Mesenchymal stem cell (in vitro differentiated cells and primary cell): ENCODE results near the gene TMEM272.

ENCODE experiments used
- DNase-seq: peaks from one replicate; pipeline ENCODE4 v3.0.0-alpha.2; 2013
- H2AFZ ChIP-seq: one replicate; pipeline ENCODE4 v1.6.1; 2013; ENCODE audit warnings: low read depth, mild to moderate bottlenecking, control low read depth, inconsistent platforms, low read length, moderate library complexity
- H2AK5ac ChIP-seq: 2 replicates; pipeline ENCODE4 v1.6.1; 2013; ENCODE audit warnings: low read length, moderate library complexity, mild to moderate bottlenecking, inconsistent platforms; ENCODE audit not compliant: severe bottlenecking
- H2BK120ac ChIP-seq: one replicate; pipeline ENCODE4 v1.6.1; 2013; ENCODE audit warnings: low read depth, mild to moderate bottlenecking, inconsistent platforms, low read length, moderate library complexity
- H2BK12ac ChIP-seq, 2 experiments: one replicate each; pipeline ENCODE4 v1.6.1; 2013; ENCODE audit warnings: inconsistent platforms in 2 of 2, low read length in 2 of 2, mild to moderate bottlenecking in 2 of 2, moderate library complexity in 2 of 2, control low read depth in 1 of 2
- H2BK15ac ChIP-seq: one replicate; pipeline ENCODE4 v1.6.1; 2013; ENCODE audit warnings: mild to moderate bottlenecking, low read depth, inconsistent platforms; ENCODE audit not compliant: poor library complexity, severe bottlenecking
- H2BK5ac ChIP-seq: 2 replicates; pipeline ENCODE4 v1.6.1; 2013; ENCODE audit warnings: low read depth, mild to moderate bottlenecking, low read length, control low read depth, inconsistent platforms; ENCODE audit not compliant: poor library complexity, severe bottlenecking
- H3K14ac ChIP-seq, 2 experiments: one replicate each; pipeline ENCODE4 v1.6.1; 2013; ENCODE audit warnings: inconsistent platforms in 2 of 2, low read length in 2 of 2, control low read depth in 1 of 2, mild to moderate bottlenecking in 1 of 2, moderate library complexity in 1 of 2
- H3K18ac ChIP-seq, 2 experiments: one replicate each; pipeline ENCODE4 v1.6.1; 2013; ENCODE audit warnings: inconsistent platforms in 2 of 2, low read length in 2 of 2, control low read depth in 1 of 2, low read depth in 1 of 2, mild to moderate bottlenecking in 1 of 2
- H3K23ac ChIP-seq, 2 experiments: one replicate each; pipeline ENCODE4 v1.6.1; 2013; ENCODE audit warnings: inconsistent platforms in 2 of 2, low read length in 2 of 2, mild to moderate bottlenecking in 2 of 2, moderate library complexity in 2 of 2, control low read depth in 1 of 2
- H3K27ac ChIP-seq: 2 replicates; pipeline ENCODE4 v1.5.1; 2013; ENCODE audit warnings: mild to moderate bottlenecking, moderate library complexity, low read length, control low read depth, inconsistent platforms; ENCODE audit not compliant: poor library complexity, severe bottlenecking
- H3K27me3 ChIP-seq, 2 experiments: 2 replicates each; pipeline versions ENCODE4 v1.6.1 to v1.7.0; 2013; ENCODE audit warnings: low read length in 2 of 2, mild to moderate bottlenecking in 2 of 2, moderate library complexity in 2 of 2, control low read depth in 1 of 2, inconsistent platforms in 1 of 2; ENCODE audit not compliant: control insufficient read depth in 1 of 2, insufficient read depth in 1 of 2
- H3K36me3 ChIP-seq, 2 experiments: 2 replicates each; pipeline versions ENCODE4 v1.6.1 to v1.7.0; 2013; ENCODE audit warnings: low read length in 2 of 2, control low read depth in 1 of 2, inconsistent platforms in 1 of 2, low read depth in 1 of 2, mild to moderate bottlenecking in 1 of 2; ENCODE audit not compliant: insufficient read depth in 2 of 2, control insufficient read depth in 1 of 2
- H3K4ac ChIP-seq, 2 experiments: one replicate each; pipeline ENCODE4 v1.6.1; 2013; ENCODE audit warnings: inconsistent platforms in 2 of 2, low read length in 2 of 2, mild to moderate bottlenecking in 2 of 2, moderate library complexity in 2 of 2, control low read depth in 1 of 2, low read depth in 1 of 2
- H3K4me1 ChIP-seq: 2 replicates; pipeline ENCODE4 v1.6.1; 2013; ENCODE audit warnings: low read depth, low read length, control low read depth; ENCODE audit not compliant: control insufficient read depth, insufficient read depth
- H3K4me2 ChIP-seq: 2 replicates; pipeline ENCODE4 v1.6.1; 2013; ENCODE audit warnings: low read length, mild to moderate bottlenecking, inconsistent platforms; ENCODE audit not compliant: poor library complexity, severe bottlenecking
- H3K4me3 ChIP-seq, 2 experiments: 2 replicates each; pipeline versions ENCODE4 v1.5.1 to v1.7.0; 2013; ENCODE audit warnings: low read length in 2 of 2, mild to moderate bottlenecking in 2 of 2, control low read depth in 1 of 2, low read depth in 1 of 2; ENCODE audit not compliant: insufficient read depth in 1 of 2
- H3K79me1 ChIP-seq: replicated peaks from 2 replicates; pipeline ENCODE4 v1.6.1; 2013; ENCODE audit warnings: mild to moderate bottlenecking, control low read depth, low read length, inconsistent platforms; ENCODE audit not compliant: poor library complexity, severe bottlenecking
- H3K9ac ChIP-seq: 2 replicates; pipeline ENCODE4 v1.7.0; 2013; ENCODE audit warnings: mild to moderate bottlenecking, low read length, moderate library complexity
- H3K9me3 ChIP-seq: 2 replicates; pipeline ENCODE4 v1.7.0; 2013; ENCODE audit warnings: mild to moderate bottlenecking, low read length; ENCODE audit not compliant: control insufficient read depth
- H4K8ac ChIP-seq: one replicate; pipeline ENCODE4 v1.6.1; 2013; ENCODE audit warnings: inconsistent platforms, mild to moderate bottlenecking, low read length, moderate library complexity
- H4K91ac ChIP-seq: one replicate; pipeline ENCODE4 v1.6.1; 2013; ENCODE audit warnings: mild to moderate bottlenecking, low read length, inconsistent platforms
- WGBS: methylation state at CpG from one replicate; pipeline ENCODE4 v1.1.7; 2013; ENCODE audit warnings: mixed read lengths; 5-methylcytosine and 5-hydroxymethylcytosine counted together

TMEM272 gene

GRCh38 chr13:51783428-51784094 is 61.4 kb downstream of the TMEM272 start:
- WGBS: 86% methylated on average over 7 of the region's 9 CpGs
- H3K9me3 ChIP-seq: no peaks in the 10 kb centered on the region
- H4K8ac ChIP-seq: no peak overlapping the region

GRCh38 chr13:51782026-51782710 is 62.8 kb downstream of the TMEM272 start:
- no peak overlapping the region for H2AK5ac ChIP-seq
- no peak overlapping the region for H4K8ac ChIP-seq
- no peak overlapping the region for H2BK15ac ChIP-seq
- H3K27ac ChIP-seq: no peak overlapping the region
- H2BK120ac ChIP-seq: no peak overlapping the region
- no peak overlapping the region for H3K4me2 ChIP-seq
- no peak overlapping the region for H2AFZ ChIP-seq
- H3K4me3 ChIP-seq: no peak overlapping the region
- H3K9me3 ChIP-seq: no peaks in the 10 kb centered on the region
- WGBS: 93% methylated on average over 15 of the region's 15 CpGs
- no peak overlapping the region for H3K23ac ChIP-seq
- no peaks in the 10 kb centered on the region for H3K79me1 ChIP-seq
- no peak for DNase-seq
- H3K18ac ChIP-seq: no peak overlapping the region
- no peak overlapping the region for H3K9ac ChIP-seq
- H3K4me1 ChIP-seq: no peaks in the 10 kb centered on the region
- H4K91ac ChIP-seq: no peak overlapping the region
- H3K36me3 ChIP-seq: no peaks in the 10 kb centered on the region
- no peak overlapping the region for H3K14ac ChIP-seq
- H2BK5ac ChIP-seq: no peak overlapping the region
- no peak overlapping the region for H3K4ac ChIP-seq
- H2BK12ac ChIP-seq: no peak overlapping the region
- H3K27me3 ChIP-seq: peaks cover 0 to under 1% of the 10 kb centered on the region in 2 experiments

More at GRCh38 chr13:51783428-51784094, 61.4 kb downstream of the TMEM272 start:
- H3K18ac ChIP-seq: no peak overlapping the region
- peaks cover 1% of the 10 kb centered on the region for H3K4me1 ChIP-seq
- H3K14ac ChIP-seq: no peak overlapping the region
- H3K27ac ChIP-seq: no peak overlapping the region
- H2BK12ac ChIP-seq: no peak overlapping the region
- DNase-seq: no peak
- H2BK5ac ChIP-seq: no peak overlapping the region
- H3K9ac ChIP-seq: no peak overlapping the region
- no peak overlapping the region for H3K4me2 ChIP-seq
- H4K91ac ChIP-seq: no peak overlapping the region
- no peaks in the 10 kb centered on the region for H3K27me3 ChIP-seq
- no peak overlapping the region for H2AK5ac ChIP-seq
- no peak overlapping the region for H3K23ac ChIP-seq
- no peaks in the 10 kb centered on the region for H3K36me3 ChIP-seq
- H3K4ac ChIP-seq: no peak overlapping the region
- no peak overlapping the region for H2BK120ac ChIP-seq
- no peak overlapping the region for H2AFZ ChIP-seq
- no peak overlapping the region for H3K4me3 ChIP-seq
- no peaks in the 10 kb centered on the region for H3K79me1 ChIP-seq
- no peak overlapping the region for H2BK15ac ChIP-seq

GRCh38 chr13:51781246-51782022 is 63.5 kb downstream of the TMEM272 start:
- peak; percentile 45 for DNase-seq
- Histone ChIP-seq H4K8ac (no peak overlapping the region), H3K27ac (no peak overlapping the region), H3K9me3 (no peaks in the 10 kb centered on the region), H2AK5ac (no peak overlapping the region), H3K9ac (no peak overlapping the region), H2BK12ac (no peak overlapping the region), H3K79me1 (no peaks in the 10 kb centered on the region), H3K27me3 (peaks cover 0 to 8% of the 10 kb centered on the region in 2 experiments), H3K4ac (no peak overlapping the region), H4K91ac (no peak overlapping the region), H2AFZ (no peak overlapping the region), H3K23ac (no peak overlapping the region), H2BK15ac (no peak overlapping the region), H3K36me3 (no peaks in the 10 kb centered on the region), H2BK5ac (no peak overlapping the region), H3K14ac (no peak overlapping the region), H2BK120ac (no peak overlapping the region), H3K4me2 (no peak overlapping the region), H3K18ac (no peak overlapping the region), H3K4me1 (no peaks in the 10 kb centered on the region), H3K4me3 (no peak overlapping the region)
- 75% methylated on average over 14 of the region's 15 CpGs for WGBS

- no peak overlapping the region for H2AK5ac ChIP-seq
- H3K27ac ChIP-seq: no peak overlapping the region
- no peak overlapping the region for H2BK5ac ChIP-seq
- no peaks in the 10 kb centered on the region for H3K4me1 ChIP-seq
- no peak overlapping the region for H2BK15ac ChIP-seq
- H3K27me3 ChIP-seq: peaks cover 4 to 13% of the 10 kb centered on the region in 2 experiments
- DNase-seq: no peak
- H4K91ac ChIP-seq: no peak overlapping the region
- H2BK120ac ChIP-seq: no peak overlapping the region
- no peak overlapping the region for H3K4me3 ChIP-seq
- H2AFZ ChIP-seq: no peak overlapping the region
- no peak overlapping the region for H3K4me2 ChIP-seq
- H3K36me3 ChIP-seq: no peaks in the 10 kb centered on the region
- no peaks in the 10 kb centered on the region for H3K79me1 ChIP-seq
- no peak overlapping the region for H3K14ac ChIP-seq
- no peaks in the 10 kb centered on the region for H3K9me3 ChIP-seq
- no peak overlapping the region for H3K4ac ChIP-seq
- no peak overlapping the region for H4K8ac ChIP-seq
- H2BK12ac ChIP-seq: no peak overlapping the region
- H3K9ac ChIP-seq: no peak overlapping the region
- whole genome bisulfite sequencing: 100% methylated on average over 2 of the region's 3 CpGs
- no peak overlapping the region for H3K23ac ChIP-seq
- H3K18ac ChIP-seq: no peak overlapping the region
Measured at GRCh38 chr13:51780099-51780498, 64.9 kb downstream of the TMEM272 start.
